GM11168 (cell line): ENCODE data around the gene ZNF436.

Experiments used
- in situ Hi-C: fragments of 300-500 bp; cut with MboI; formaldehyde crosslinking; loops from one replicate; pipeline ENCODE4 v1.12.0; 2022; ENCODE audit warnings: low sequenced_read_pairs; ENCODE audit not compliant: unreplicated experiment

The ZNF436 gene

GRCh38 chr1:23369335-23370013 is at the start of gene ZNF436:
TSS of gene ZNF436 (minus strand) at chr1:23369836. CDS start at chr1:23368005, 1,831 bp downstream.
- in situ Hi-C loops: no loop called here

DNA sequence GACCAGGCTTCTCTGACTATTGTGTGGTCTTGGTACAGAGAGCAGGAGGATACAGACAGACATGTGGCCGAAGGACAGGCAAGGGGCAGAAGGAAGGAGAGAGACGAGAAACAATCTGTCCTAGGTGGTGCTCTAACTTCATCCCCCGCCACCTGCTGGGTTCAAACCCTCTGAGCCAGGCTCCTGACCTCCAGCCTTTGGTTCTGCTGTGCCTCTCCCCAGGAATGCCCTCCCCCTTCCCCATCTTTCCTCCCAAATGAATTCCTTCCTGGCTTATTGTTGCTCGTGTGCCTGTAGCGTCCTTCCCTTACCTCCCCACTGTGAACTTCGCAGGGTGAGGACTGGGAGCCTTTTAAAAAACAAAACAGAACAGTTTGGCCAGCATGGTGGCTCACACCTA is 49.5 kb upstream of the ZNF436 start:
- in situ Hi-C loops: no loop called here

GRCh38 chr1:23417570-23417969 is 47.9 kb upstream of the ZNF436 start:
- in situ Hi-C loops: no loop called here

DNA sequence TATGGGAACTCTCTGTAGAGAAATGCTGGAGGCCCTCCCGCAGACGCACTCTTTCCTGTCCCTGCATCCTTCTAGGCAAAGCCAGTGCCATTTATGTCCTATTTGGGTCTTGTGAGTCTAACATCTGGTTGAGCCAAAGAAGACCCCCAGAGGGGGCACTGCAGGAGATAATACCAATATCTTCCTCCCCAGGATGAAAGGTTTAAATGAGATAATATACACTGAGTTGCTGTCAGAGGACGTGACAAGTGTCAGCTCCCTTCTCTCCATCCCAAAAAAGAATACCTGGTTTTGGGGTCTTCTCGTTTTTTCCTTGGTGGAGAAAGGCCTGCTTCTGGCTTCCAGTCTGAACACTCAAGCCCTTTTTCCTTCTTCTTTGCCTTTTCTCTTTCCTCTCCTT is 47.3 kb upstream of the ZNF436 start:
- in situ Hi-C loops: no loop called here

DNA sequence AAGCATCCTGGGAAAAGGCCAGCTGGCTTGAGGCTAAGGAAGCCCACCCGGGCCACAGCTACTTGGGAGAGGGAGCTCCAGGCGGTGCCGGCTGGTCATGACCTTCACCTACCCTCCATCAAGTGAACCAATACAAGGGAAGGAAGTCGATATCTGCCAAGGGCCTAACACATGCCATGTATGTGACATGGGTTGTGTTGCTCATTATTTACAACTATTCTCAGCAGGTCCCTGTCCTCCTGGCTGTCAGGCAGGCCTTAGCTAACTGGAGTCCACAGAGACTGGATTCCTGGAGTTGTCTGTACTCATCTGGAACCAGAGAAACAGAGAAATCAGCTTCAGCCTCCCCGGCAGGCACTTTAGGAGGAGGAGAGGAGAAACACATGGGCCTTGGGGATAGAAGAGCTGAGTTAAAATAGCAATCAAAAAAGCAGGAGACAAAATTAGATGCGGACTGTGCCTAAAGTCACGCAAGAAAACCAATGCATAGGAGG is 39.2 kb upstream of the ZNF436 start:
- in situ Hi-C loops: no loop called here

DNA sequence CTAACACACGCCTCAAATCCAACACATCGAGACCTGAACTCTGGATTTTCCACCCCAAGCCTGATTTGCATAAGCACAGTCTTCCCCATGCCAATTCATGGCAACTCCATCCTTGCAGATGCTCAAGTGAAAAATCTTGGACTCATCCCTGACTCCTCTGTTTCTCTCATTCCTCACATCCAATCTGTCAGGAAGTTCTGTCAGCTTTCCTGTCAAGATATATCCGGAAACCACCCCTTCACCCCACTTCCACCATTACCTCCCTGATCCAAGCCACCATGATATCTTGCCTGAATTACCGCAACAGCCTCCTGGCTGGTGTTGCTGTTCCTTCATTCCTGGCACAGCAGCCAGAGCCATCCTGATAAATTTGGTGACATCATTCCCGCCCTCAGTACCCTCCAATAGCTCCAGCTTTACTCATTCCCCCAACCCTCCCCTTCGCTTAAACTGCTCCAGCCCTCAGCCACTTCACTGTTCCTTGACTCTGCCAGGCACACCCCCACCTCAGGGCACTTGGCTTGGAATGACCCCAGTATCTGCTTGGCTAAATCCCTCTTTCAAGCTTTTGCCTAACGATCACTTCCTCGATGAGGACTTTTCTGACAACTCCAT is 37.5 kb upstream of the ZNF436 start:
- in situ Hi-C loops: no loop called here

- in situ Hi-C loops: no loop called here
These were observed 36.3 kb upstream of the ZNF436 start for GRCh38 chr1:23405946-23406345.

- in situ Hi-C loops: no loop called here
These were observed 34.3 kb upstream of the ZNF436 start for GRCh38 chr1:23403735-23404486.

DNA sequence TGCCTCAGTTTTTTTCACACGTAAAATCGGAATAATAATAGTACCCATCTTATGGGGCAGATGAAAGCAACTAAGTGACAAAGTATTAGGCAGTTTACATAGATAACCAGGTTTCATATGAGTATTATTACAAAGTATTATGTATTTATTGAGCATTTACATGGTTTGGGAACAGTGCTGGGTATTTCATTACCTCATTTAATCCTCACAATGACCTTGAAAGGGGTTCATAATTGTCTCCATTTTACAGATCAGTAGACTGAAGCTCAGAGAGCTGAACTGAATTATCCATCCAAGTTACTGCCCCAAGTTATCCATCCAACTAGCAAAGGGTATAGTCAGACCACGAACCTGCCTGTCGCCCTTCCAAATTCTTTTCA is 33.7 kb upstream of the ZNF436 start:
- in situ Hi-C loops: no loop called here

- in situ Hi-C loops: no loop called here
These were observed 33.4 kb upstream of the ZNF436 start for GRCh38 chr1:23403038-23403336.

GRCh38 chr1:23402286-23403037 is 32.8 kb upstream of the ZNF436 start:
- in situ Hi-C loops: no loop called here

GRCh38 chr1:23401313-23401712 is 31.7 kb upstream of the ZNF436 start:
- in situ Hi-C loops: no loop called here

- in situ Hi-C loops: no loop called here
These were observed 30.9 kb upstream of the ZNF436 start for GRCh38 chr1:23400324-23401114.

GRCh38 chr1:23399229-23399628 is 29.6 kb upstream of the ZNF436 start:
- in situ Hi-C loops: no loop called here

DNA sequence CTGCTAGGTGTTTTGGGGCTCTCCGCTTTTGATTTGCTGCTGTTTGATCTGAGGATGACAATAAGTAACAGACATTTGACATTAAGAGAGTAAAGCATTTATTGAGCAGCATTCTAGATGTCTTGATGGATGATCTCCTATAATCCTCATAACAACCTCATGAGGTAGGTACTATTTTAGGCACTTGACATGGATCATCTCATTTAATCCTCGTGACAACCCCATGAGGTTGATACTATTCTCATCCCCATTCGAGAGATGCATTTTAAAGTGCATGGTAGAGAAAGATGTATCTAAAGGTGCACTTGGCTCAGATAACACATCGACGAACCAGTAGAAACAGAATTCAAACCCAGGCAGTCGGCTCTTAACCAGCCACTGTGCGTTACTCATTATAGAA is 28.3 kb upstream of the ZNF436 start:
- in situ Hi-C loops: no loop called here

DNA sequence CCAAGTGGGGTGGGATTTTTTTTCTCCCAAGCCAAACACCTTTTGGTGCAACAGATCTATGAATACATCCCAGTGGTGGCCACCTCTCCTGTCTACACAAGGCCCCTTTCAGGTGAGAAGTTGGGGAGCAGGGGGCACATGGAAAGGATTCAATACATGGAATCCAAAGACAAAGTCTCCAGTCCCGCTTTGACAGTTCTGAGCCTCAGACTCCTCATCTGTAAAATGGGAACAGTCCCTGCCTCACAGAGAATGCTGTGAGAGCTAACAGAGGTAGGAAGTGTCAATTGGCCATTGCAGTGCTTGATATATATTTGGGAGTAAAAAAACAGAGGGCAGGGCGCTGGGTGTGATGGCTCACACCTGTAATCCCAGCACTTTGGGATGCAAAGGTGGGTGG is 26.7 kb upstream of the ZNF436 start:
- in situ Hi-C loops: no loop called here

DNA sequence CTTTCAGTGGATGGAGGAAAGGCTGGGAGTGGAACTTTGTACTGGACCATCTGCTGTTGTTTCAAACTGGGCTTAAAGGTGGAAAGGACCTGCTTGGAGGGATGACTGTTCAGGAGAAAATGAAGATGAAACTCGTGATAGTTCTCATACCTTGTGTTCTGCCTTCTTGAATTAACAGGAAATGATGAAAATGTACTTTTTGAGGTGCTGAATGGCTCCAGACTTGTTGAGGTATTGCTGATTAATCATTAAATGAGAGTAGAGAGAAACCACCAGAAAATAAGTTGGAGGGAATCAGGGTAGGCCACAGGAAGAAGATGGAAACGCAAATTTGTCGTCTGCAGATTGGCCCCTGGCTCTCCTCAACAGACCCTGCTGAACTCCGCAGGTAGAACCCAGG is 26.2 kb upstream of the ZNF436 start:
- in situ Hi-C loops: no loop called here

- in situ Hi-C loops: no loop called here
These were observed 25.6 kb upstream of the ZNF436 start for GRCh38 chr1:23395154-23395724.

- in situ Hi-C loops: no loop called here
These were observed 25.0 kb upstream of the ZNF436 start for GRCh38 chr1:23394684-23395083.

GRCh38 chr1:23394181-23394580 is 24.5 kb upstream of the ZNF436 start:
- in situ Hi-C loops: no loop called here
